ACC112 (cell line): ENCODE measurements around the gene XKR3.
"Not testable (repeated sequence)": the region's sequence is repeated elsewhere in the genome, so short reads cannot be mapped to it uniquely, and the experiment has no call there.

Experiments used
- H2AFZ ChIP-seq: fragments of 200-600 bp; sonication (generic); one replicate; pipeline ENCODE4 v1.6.0; 2017; ENCODE audit warnings: antibody characterized with exemption, low read length; ENCODE audit not compliant: unreplicated experiment
- H3K27ac ChIP-seq: fragments of 200-600 bp; sonication (generic); 2 replicates; pipeline ENCODE4 v1.5.1; 2014; ENCODE audit warnings: low read depth, mild to moderate bottlenecking, antibody characterized with exemption, low read length, moderate library complexity
- H3K27me3 ChIP-seq: fragments of 200-600 bp; sonication (generic); 2 replicates; pipeline ENCODE4 v1.6.1; 2014; ENCODE audit warnings: mild to moderate bottlenecking, antibody characterized with exemption, low read length, moderate library complexity, mixed read lengths; ENCODE audit not compliant: insufficient read depth
- H3K36me3 ChIP-seq: fragments of 200-600 bp; sonication (generic); 2 replicates; pipeline ENCODE4 v1.6.1; 2016; ENCODE audit warnings: mild to moderate bottlenecking, antibody characterized with exemption, low read length, moderate library complexity, mixed read lengths; ENCODE audit not compliant: insufficient read depth
- H3K4me1 ChIP-seq: fragments of 200-600 bp; sonication (generic); one replicate; pipeline ENCODE4 v1.6.1; 2016; ENCODE audit warnings: low read length, mixed read lengths; ENCODE audit not compliant: insufficient read depth, unreplicated experiment, control insufficient read depth
- H3K4me3 ChIP-seq: fragments of 200-600 bp; sonication (generic); 2 replicates; pipeline ENCODE4 v1.5.1; 2014; ENCODE audit warnings: mild to moderate bottlenecking, low read depth, low read length
- H3K79me2 ChIP-seq: fragments of 200-600 bp; sonication (generic); one replicate; pipeline ENCODE4 v1.6.0; 2016; ENCODE audit warnings: low read length; ENCODE audit not compliant: control insufficient read depth, unreplicated experiment, insufficient read depth

Gene XKR3

GRCh38 chr22:16748160-16748929 is 76.9 kb downstream of the XKR3 start:
- H3K27me3 ChIP-seq, H3K79me2 ChIP-seq, H3K36me3 ChIP-seq, H3K4me1 ChIP-seq, H3K4me3 ChIP-seq, H2AFZ ChIP-seq, H3K27ac ChIP-seq: not testable (repeated sequence)

GRCh38 chr22:16747266-16748159 is 77.7 kb downstream of the XKR3 start:
- not testable (repeated sequence) for H3K27ac ChIP-seq, H3K36me3 ChIP-seq, H2AFZ ChIP-seq, H3K4me3 ChIP-seq, H3K27me3 ChIP-seq, H3K4me1 ChIP-seq, H3K79me2 ChIP-seq

DNA sequence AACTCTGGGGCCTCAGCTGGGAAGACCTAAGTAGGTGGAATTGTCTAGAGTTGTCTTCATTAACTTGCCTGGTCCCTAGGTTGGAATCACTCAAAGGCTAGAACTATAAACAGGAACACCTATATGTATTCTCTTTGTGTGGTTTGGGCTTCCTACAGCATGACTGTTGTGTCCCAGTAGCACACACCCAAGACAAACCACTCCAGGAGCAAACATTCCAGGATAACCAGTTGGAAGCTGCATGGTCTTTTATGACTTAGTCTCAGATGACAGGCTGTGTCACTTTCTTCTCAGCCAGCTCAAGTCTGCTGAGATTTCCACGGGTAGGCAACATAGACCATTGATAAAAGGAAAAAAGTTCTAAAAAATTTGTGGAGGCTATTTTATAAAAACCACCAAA is 90.9 kb downstream of the XKR3 start:
- H3K27me3 ChIP-seq, H3K79me2 ChIP-seq, H2AFZ ChIP-seq, H3K27ac ChIP-seq, H3K4me1 ChIP-seq, H3K4me3 ChIP-seq, H3K36me3 ChIP-seq: not testable (repeated sequence)
